Activated T-cell treated with anti-CD3 and anti-CD28 coated beads for 1 hour (primary cell): ENCODE results near the gene SLC23A3.

Experiments used
- DNase-seq: peaks from one replicate; pipeline ENCODE4 v3.0.0-alpha.2; 2020; ENCODE audit warnings: low read depth

The SLC23A3 gene

DNA sequence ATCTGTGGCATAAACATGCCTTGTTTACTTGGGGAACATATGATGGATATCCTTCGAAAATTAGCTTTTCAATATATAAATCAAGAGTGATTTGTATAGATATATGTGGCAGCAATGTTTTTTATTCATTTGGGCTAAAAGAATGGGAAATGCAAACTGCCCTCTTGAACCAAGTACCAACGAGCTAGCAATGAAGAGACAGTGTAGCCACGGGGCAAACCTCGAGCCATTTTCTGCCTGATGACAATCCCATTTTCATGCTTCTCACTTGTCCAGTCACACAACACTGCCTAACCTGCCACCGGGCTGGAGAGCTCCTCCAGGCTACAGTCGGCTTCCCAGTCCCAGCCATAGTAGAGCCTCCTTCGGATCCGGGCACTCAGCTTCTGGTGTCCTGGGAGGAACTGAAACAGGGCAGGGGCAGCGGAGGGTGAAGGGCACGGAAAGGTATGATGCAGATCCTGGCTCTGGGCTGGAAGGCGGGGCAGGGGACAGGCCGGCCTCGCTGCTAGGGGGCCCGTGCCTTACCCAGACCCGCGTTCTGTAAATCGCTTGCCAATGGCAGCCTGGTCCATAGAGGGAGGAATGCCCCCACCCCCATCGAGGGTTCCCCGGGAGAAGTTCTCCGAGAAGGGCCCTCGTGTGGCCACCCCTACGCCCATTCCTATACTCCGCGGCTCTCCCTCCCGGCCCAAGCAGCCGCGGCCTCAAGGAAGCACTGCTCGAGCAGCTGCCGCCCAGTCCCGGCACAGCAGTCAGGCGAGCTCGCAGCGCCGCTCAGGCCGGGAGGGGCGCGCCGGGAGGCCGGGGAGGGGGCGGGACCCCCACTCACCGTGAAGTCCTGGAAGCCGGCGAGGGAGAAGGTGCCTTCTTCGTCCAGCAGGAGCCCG is 6.3 kb upstream of the SLC23A3 start:
- DNase-seq = peak; percentile 12

DNA sequence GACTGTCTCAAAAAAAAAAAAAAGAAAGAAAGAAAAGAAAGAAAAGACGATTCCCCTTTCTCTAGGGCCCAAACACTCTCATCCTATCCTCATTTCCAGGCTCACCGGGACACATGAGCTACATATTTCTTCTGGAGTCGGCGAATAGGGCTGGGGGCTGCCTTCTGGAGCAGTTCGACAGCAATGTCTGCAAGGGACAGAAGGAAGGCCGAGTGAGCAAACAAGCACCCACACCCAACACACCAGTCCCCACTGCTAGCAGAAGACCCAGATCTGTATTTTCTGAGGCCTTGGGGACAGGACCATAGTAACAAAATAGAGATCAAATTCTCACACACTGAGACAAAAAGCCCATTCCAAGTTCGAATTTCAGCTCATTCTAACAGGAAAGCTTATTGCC is 5.7 kb upstream of the SLC23A3 start:
- no peak for DNase-seq

DNA sequence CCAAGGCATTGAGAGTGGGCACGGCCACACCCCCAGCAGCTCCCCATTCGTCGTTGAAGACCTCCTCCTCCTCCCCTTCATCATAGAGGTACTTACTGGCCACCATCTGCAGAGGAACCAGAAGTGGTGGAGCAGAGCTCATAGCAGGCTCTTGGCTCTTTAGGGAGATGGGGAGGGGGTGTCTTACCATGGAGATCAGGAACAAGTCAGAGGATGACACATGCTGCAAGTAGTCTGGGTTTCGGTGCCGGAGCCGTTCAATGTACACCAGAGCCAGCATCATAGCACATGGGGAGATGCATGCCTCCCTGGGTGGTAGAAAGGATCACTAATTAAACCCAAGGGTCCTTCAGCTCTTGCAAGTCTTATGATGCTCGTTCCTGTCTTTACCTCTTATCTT is 5.0 kb upstream of the SLC23A3 start:
- no peak for DNase-seq

DNA sequence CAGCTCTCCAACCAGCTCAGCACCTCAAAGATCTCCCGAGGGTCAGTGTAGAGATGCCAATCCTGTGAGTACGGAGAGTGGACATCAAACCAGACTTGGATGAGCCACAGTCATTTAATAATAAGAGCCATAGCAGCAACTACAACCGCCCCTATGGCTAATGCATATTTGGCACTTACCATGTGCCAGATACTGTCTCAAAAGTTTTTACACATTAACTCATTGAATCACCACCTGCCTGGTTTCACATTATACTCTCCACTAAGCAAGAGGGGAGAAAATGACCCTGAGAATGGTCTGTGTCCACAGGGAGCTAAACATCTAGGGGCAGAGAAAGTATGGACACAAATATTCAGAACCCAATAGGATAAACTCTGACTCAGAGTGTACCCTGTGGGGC is 4.3 kb upstream of the SLC23A3 start:
- no peak for DNase-seq

DNA sequence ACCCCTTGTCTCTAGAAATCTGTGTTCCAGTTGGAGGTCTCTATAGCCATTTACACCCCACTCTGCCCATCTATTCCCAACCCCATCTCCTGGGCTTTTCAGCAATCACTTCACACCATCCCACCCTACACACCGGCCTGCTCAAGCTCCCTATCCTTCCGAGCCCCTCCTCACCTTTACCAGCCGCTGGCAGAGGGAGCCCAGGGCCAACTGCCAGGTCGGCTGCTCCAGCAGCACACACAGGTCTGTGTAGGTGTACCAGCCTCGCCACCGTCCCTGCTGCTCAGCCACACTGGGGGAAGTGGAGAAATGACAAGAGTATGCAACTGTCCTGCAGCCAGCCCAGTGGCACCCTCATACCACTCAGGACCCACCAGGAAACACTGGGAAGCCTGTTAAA is 3.3 kb upstream of the SLC23A3 start:
- DNase-seq = no peak

DNA sequence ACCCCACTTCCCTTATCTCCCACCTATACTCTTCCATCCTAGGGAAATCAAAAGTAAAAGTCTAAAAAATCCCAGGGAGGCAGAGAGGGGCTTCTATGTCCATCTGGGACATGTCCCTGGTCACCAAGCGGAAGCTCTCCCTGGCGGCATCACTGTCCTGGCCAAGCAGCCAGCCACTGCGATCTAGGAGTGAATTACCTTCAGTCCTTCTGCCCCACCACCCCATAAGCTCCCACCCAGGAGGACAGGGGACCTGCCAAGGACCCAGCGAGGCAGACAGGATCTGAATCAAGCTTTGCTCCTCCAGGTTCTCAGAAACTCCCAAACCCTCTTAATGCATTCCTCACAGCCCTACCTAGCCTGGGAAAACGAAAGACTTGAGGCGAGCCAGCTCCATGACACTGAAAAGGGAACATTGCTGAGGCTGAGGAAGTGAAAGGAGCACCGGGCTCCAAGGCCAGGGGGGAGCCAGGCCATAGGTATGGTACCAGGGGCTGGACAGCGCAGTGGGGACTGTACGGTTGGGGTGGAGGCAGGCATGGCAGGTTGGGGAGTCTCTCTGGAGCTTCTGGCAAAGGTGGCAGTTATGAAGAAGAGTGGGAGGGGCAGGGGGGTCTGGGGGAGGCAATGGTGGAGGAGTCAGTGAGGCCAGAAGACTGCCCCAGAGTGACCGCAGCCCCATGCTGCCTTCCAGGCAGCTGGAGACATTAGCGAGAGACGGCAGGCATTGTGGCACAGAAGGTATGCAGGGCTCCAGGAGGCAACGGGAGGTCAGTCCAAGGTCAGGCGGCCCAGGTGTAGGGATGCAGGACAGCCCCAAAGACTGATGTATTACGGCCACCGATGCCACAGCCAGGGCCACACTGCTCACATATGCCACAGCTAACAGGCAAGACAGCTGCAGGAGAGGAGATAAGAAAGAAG is 2.7 kb upstream of the SLC23A3 start:
- no peak for DNase-seq

DNA sequence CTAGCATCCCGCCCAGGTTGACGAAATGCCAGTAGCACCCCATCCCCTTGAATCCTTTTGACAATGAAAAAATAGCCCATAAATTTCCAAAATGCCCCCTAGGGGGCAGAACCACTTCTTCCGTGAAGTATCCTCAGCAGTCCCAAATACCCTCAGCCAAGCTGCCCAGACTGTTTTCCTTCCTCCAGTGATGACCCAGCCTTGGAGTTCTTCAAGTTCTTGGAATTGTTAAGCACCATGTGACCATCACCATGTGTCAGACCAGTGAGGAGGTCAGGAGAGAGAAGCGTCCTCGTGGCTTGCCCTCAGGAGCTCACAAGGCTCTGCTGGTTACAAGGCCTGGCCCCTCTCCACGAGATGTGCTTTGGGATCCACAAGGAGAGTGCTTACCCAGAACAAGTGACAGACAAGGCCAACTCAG is 1.4 kb upstream of the SLC23A3 start:
- peak; percentile 16 for DNase-seq

DNA sequence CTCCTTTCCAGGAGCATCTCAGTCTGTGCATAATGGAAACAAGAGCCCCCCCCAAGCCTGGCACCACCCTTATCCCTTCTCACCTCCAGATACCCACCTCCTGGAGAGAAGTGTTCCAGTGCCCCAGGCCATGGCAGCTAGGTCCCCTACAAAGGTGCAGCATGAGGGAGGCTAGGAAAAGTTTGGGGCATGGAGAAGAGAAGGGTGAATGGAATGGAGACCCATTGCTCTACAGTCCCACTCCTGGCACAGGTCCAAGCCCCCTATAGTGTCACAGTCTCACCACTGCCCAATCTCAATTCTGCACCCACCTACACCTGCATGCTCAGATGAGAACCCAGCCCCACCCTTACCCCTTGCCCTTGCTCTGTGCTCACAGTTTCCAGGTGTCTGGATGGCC is 897 bp downstream of the SLC23A3 start:
- no peak for DNase-seq

DNA sequence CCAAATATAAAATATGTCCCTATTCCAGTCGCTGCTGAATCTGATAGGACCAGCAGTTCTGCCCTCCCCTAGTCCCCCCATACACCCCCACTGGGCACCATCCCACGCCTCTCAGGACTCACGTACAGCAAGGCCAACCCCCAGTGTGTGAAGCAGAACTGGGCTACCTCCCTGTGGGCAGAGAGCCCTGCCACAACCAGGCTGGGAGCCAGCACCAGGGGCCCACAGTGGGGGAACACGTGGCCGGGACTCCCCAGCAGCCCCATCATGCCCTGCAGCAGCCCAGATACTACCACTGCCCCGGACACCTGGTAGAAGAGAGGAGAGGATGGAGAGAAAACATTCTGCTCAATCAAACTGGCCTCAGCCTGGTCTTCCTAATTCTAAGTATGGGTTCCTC is 1.3 kb downstream of the SLC23A3 start:
- DNase-seq = no peak

DNA sequence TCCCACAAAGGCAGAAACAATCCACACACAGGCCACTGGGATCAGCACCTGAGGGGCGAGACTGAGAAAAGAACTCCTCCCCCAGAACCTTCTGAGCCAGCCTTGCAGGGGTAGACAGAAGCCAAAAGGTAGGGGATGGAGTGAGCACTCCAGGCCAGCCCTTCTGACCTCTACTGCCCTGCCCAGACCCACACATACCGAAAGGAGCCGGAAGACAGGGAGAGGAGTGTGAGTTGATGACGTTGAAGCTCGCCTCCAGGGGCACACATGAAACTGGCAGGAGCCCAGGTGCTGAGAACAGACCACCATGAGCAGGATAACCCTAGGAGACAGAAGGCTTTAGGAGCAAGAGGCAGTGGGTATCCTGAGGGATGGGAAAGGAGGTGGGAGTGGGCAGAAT is 1.8 kb downstream of the SLC23A3 start:
- no peak for DNase-seq

DNA sequence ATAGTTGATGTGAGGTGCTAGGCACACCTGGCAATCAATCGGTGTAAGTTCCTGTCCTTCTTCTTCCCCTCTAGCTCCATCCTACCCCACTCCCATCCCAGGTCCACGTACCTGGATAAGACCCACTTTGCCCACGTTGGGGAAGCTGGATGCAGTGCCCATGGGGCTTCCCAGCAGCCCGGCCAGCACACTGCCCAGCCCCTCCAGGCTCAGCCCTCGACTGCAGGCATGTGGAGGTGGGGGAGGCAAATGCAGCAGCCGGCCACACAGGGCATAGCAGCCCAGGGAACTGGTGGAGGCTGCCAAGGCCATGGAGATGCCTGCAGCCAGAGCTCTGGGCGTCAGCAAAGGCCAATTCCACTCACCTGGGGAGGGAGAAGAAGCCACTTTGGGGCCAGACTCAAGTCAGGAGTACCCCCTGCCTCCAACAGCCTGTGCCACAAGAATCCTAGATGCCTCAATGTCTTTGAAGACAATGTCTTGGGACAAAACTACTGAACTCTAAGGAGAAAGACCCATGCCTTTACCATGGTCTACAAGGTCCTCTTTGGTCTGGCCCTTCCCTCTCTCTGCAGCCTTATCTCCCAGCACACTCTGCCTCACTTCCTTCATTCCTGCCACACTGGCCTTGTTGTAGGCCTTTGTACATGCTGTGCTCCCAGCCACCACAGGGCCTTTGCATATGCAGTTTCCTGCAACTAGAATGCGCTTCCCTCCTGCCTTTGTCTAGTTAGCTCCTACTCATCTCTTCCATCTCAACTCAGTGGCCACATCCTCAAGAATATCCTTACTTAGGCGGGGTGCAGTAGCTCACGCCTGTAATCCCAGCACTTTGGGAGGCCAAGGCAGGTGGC is 4.5 kb downstream of the SLC23A3 start:
- no peak for DNase-seq

DNA sequence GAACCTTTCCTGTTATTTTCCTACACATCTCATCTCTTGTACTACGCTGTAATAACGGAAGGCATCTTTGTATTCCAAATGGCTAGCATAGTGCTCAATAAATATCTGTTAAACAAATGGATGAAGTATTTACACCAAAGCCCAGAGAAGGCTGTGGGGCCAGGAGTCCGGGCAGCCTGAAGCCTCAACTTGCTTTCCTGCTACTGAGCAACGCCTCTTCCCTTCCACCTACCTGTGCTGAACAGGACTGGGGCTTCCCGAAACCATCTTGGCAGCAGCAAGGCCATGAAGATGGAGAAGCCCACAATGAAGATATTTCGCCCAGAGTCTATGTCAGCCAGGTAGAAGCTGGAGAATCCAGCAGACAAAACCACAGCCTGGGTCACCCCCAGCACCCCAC is 6.7 kb downstream of the SLC23A3 start:
- DNase-seq = no peak

DNA sequence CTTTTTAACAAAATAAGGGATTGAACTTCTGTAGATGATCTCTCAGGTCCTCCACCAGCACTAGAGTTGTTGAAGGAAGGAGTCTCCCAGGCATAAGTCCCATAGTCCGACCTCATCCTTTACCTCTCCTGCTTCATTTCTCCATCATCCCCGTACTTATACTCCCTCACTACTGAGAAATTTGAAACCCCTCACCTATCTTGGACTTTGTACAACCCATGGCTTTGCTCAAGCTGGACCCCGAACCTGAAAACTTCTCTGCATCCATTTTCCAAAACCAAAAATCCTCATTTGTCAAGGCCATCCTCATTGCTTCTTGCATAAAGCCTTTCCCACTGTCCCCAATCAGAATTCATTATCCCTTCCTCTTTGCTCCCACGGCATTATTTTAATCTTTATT is 8.7 kb downstream of the SLC23A3 start:
- no peak for DNase-seq

DNA sequence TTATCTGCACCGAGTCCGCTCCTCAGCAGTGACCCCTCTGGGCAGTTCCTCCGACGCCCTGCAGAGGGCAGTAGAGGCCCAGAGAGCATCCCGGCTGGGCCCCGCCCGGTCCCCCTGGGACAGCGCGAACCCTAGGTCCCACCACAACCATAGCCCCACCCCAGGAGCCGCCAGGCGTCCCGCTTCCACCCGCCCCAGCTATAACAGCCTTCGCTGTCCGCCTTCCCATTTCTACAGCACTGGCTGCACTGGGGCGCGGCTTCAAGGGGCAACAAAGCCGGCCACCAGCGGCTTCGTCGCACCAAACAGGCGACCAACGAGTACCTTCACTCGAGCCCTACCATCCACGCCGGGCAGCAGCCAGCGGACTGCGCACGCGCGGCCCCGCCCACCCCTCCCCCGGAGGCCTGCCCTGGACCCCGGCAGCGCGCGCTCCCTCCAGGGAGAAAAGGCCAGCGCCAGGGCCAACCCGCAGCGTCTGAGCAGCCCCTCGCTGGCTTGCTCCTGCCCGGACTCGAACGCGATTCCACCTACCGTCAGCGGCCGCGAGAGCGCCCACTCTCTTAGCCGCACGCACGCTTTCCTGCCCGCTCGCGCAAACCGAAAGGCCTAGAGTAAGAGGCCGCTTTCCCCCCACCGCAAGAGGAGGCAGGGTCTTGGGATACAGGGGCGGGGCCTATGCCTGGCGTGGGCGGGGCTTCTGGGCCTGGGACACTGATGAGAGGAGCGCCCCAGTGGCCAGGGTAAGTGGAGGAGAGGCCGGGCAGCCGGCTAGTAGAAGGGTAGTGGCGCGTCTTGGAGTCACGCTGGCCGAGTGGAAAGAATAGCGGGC is 9.4 kb downstream of the SLC23A3 start, which contains the start of gene NHEJ1:
NHEJ1 (minus strand) TSS at position 630 of the 832 bp plus-strand sequence. CDS start 2,453 bp downstream, outside the sequence.
- DNase-seq = peak; percentile 88

DNA sequence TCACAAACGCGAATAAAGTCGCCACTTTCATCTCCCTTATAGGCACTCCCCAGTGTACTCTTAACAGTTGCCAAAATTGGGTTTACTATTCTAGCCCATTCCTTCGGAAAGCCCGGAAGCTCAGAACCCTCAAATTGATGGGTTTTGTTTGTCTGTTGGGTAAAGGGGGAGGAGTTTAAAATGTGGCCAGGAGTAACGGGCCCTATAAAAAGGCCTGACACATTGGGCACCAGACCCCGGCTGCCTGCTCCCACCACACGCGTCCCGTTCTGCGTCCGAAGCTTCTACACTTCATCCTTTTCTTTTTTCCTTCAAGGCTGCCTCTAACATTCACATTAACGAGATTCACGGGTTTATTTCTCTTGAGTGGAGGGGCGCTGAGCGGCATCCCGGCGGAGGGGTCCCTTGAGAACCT is 10.1 kb downstream of the SLC23A3 start:
- no peak for DNase-seq

DNA sequence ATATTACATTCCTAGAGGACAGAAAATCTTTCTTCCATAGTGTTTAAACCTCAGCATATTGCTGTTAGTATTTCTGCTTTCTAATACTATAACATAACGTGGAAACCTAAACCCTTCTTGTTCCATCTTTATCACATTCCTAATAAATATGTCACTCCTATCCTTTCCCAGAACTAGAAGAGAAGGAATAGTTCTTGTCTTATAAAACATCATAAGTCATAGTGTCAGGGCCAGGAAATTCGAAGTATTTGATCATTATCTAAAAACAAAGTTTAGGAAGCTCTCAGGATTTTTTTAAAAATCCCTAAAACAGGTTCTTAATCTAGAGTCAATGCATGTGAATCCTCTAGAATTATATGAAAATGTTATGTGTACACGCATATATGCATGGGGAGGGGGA is 11.2 kb downstream of the SLC23A3 start:
- no peak for DNase-seq

DNA sequence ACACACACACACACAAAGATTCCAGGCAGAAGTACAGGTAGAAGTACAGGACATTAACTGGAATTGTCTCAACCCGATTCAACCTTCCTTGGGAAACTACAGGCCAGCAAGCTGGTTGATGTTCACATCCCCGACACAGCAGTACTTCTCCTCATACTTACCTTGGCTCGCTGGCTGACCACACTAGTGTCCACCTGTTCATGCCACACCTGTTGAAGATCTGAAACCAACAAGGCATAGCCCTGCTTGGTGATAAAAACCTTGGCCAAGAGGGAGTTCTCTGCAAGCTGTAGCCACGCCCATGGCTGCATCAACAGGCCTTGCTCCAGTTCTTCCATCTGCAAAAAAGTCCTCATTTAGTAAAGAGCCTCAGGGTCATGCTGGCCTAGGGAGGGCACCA is 11.8 kb downstream of the SLC23A3 start:
- no peak for DNase-seq

DNA sequence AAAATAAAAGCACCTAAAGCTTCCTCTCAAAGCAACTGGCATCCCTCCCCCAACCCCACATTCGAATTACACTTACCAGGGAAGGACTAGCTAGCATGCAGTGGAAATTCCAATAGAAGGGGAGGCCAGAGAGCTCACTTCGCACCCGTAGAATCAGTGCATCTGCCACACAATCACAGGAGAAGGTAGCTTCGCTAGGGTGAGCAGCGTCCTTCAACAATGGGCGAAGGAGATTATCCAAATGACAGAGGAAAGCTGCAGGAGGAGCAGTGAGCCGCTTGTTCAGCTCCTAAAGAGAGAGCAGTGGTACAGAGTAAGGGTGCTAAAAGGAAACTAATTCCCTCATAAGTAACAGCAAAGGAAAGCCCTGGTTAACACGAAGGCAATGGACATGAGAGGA is 12.4 kb downstream of the SLC23A3 start:
- DNase-seq = no peak

DNA sequence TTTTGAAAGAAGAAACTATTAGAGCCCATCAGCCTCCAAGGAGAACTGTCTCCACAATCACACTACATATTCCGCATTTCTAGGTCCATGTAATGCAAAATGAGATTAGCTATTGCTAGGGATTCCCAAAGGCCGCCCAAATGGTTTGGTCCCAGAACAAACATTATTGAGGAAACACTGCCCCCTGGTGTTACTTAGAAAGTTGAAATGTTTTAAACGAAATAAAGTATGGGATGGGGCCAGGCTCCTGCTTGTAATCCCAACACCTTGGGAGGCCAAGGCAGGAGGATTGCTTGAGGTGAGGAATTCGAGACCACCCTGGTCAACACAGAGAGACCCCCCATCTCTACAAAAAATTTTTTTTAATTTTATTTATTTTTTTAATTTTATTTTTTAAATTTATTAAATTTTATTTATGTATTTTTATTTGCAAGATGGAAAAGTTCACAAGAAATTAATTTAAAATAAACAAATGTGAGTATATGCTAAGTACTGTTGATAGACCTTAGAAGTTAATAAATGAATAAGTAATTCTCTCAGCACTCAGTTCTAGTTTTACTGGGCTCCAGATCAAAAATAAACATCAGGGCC is 14.7 kb downstream of the SLC23A3 start:
- no peak for DNase-seq

DNA sequence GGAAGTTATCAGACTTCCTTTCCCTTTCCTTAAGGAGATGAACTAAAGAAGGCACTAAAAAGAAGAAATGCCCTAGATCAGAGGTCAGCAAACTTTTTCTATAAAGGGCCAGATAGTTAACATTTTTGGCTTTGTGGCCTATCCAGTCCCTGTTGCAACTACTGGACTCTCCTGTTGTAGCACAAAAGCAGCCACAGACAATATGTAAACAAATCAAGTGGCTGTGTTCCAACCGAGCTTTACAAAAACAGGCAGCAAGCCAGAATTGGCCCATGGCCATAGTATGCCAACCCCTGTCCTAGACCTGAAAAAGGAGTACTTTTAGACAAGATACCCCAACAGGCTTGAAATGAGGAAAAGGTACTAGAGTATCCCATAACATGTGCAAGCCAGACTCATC is 20.2 kb downstream of the SLC23A3 start:
- DNase-seq = no peak

DNA sequence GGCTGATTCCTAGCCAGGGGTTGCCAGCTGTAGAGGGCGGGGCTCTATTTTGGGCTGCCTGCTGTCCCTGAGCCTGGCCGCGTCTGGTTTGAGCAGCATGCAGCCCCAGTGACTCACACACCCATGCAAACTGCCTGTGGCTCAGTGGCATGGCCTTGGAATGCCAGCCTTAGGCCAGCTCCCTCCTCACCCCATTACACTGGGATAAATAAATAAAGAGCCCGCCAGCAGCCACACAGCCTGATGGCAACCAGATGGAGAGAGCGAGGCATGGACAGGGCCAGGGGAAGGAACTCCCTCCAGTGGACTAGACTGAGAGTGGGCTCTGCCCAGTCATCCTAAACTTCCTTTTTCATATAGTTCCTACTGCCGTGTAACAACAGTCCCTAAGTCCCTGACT is 27.5 kb downstream of the SLC23A3 start:
- DNase-seq = no peak
